SIG-M5 treated with dmso at 0.1 percent for 504 hours (cell line): ENCODE data around the gene IKZF2.

Experiments
- DNase-seq: peaks from one replicate; lab custom pipeline; 2025; ENCODE audit not compliant: unreplicated experiment; lab: John Stamatoyannopoulos, UW

Gene IKZF2

DNA sequence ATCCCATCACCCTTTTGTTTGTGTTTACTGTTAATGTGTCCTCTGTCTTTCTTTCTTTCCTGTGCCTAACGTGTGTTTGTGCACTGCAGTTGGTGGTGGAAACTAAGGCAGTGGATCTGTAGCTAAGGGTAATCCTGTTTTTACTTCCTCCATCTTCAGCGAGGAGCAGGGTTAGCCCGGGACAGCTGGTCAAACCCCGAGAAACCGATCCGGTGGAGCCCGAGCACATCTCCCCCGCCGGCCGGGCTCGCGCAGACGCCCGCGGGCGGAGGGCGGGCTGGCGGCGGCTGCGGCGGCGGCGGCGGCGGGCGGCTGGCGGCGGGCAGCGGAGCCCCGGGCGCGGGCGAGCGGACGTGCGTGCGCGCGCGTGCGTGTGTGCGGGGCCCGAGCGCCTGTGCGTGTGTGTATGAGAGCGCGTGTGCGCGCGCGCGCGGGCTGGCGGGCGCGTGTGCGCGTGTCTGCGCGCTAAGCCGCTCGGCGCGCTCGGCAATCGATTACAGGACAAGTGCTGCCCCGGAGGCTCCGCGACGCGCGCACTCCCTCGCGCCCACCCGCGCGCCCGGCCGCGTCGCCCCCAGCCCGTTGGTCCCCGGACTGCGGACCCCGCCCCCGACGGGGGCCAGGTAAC lies at the start of gene IKZF2:
Gene IKZF2 (minus strand): TSS at position 176 of the 628 bp plus-strand sequence. CDS start 2,983 bp downstream, outside the sequence.
- peak; percentile 82 for DNase-seq

DNA sequence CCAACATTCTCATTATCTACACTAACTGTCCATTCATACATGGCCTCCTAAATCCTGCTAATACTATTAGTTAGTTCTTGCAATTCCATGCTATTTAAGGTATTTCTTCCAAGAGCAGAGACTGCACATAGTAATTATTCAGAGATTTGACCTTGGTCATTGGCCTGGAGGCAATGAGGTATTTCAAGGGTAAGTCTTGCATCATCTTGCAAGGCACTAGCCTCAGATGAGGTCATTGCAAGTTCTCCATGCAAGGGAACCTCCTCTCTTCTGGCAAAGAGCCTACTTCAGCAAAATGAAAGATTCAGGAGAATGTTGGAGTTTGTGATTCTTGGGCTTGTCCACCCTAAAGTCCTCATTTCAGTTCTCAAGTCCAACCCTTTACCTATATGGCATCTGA lies 48.5 kb upstream of the IKZF2 start:
- no peak for DNase-seq

- DNase-seq: no peak
Observed at GRCh38 chr2:213189001-213189899, 37.8 kb upstream of the IKZF2 start.

GRCh38 chr2:213188533-213188867 lies 37.1 kb upstream of the IKZF2 start:
- DNase-seq: no peak

DNA sequence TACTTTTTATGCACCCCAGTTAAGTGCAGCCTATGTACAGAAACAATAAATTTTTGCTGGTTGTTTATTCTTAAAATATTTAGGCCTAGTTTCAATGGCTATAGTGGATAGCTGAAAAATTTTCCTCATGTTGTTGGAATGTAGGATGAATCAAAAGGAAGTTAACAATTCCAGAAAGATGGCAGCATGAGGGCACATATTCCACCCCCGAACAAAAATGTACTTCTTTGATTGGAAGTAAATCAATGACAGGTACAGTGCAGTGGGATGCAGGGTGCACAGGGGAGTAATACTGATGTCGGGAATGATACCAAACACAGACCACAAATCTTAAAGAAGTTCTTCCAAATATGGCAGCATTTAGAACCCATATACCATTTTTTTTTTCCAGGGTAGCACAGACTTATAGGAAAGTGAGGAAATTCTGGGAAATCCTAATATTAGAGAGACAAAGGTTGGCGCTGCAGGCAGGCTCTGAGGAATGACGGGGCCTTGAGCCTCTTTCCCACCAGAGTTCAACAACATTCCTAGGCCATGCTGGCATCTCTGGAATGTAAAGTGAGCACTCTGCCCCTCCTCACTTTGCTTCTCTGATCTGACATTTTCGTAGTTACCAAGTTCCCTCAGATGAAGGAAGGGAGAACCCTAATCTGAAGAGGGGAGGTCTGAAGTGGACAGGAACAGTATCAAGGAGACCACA lies 36.6 kb upstream of the IKZF2 start:
- DNase-seq: no peak

GRCh38 chr2:213187386-213187785 lies 36.0 kb upstream of the IKZF2 start:
- DNase-seq: no peak

GRCh38 chr2:213185147-213185822 lies 33.9 kb upstream of the IKZF2 start:
- DNase-seq: no peak

DNA sequence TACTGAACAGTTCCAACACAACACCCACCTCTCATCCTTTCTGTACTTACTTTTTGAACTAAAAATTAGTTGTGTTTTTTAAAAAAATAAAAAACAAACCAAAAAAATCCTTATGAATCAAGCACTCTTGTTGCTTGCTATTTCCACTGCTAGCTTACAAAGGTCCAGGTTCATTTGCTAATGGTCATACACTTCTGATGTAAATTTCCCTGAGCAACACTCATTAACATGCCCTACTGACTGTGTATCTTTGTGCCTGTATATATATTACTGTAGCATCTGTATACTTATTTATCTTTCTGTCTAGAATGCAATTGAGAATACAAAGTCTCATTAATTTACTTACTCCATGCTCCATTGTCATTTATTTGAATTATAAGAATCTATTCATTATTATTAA lies 30.3 kb upstream of the IKZF2 start:
- no peak for DNase-seq

DNA sequence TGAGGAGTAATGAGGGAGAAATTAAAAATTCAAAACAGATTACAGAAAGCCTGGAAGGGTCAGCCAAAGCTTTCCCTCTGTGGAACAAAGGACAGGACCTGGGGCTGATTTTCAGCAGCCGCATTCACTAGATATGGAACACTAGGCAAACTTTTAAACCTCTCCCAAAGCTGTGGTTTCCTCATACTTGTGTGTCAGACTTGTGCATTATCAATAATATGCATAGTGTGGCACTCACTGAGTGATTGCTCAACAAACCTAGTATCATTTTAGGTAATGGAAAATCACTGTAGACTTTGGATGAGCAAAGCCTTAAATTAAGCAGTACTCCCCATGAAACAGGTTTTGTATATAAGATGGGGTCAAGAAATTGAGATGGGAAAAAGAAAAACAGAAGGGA lies 26.3 kb upstream of the IKZF2 start:
- DNase-seq: no peak

GRCh38 chr2:213175673-213176247 lies 24.3 kb upstream of the IKZF2 start:
- peak; percentile 48 for DNase-seq

DNA sequence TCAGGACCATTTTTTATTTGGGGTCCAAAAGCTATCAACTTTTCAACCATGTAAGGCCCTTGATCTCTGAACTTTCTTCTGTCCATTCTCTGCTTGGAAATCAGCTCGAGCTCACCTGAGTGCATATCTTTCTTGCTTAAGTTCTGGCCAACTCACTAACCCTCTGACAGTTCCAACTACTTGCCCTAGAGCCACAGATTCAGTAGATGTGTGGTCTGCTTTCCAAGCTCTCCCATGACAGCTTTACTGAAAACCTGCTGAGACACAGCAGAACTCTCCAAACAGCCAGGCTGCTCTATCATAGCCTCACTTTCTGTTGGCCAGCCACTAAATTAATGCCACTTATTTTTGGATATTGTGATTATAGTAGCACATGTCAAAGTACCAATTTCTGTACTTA lies 21.2 kb upstream of the IKZF2 start:
- no peak for DNase-seq

GRCh38 chr2:213171147-213171546 lies 19.7 kb upstream of the IKZF2 start:
- no peak for DNase-seq

- no peak for DNase-seq
Observed at GRCh38 chr2:213167271-213167930, 16.0 kb upstream of the IKZF2 start.

DNA sequence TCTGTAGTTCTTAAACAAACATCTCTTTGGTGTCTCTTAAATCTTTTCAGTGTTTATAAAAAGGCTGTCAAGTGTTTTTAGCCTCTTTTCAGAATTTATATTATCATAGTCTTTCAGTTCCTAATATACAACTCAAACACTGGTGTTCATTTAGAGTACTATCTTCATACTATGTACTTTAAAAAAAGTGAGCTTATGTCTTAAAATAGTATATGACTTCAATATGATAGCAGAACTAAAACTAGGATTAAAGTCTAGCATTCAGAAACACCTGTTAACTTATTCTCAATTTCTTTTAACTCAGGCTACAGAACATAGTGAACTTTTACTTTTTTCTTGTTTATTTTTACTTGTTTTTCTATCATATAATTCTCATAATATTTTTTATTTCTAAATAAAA lies 14.7 kb upstream of the IKZF2 start:
- no peak for DNase-seq

DNA sequence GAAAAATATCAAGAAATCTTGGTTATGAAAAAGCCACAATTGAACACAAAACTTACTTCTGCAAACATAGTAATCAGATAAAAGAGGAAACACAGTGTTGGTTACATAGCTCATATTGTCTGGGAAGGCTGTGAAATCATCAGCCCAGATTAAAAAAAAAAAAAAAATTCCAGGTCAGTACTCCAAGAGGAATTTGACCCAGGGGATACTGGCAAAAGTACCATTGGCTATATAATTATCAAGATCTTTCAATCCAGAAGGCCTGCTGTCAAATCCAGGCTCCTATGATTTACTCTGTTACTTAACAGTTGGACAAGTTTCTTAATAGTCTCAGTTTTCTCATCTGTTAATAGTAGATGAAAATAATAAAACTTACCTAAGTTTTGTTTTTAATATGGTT lies 12.9 kb upstream of the IKZF2 start:
- DNase-seq: no peak

DNA sequence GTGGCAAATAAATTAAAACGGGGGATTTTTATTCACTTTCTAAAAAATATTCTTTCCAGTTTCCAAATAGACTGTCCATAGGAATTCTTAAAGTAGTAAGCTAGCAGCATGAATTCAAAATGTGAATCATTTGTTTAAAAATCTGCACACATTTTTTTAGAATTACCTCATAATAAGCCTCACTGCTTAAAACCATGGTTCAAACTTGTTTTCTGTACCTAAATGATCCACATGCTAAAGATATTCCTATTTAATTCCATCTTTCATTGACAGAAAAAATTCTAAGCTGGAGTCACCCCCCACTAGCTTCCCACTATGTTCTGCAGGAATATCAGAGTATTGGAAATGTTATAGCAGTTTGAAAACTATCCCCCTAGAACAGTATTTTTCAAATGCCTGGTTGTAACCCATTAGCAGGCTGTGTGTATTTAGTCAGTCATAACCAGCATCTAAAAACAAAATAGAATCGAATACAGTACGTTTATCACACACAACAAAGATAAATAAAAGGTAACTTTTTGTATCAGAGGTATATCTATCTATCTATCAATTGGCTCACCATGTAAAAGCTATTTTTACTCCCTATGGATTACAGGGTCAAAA lies 11.2 kb upstream of the IKZF2 start:
- DNase-seq: no peak

- DNase-seq: no peak
Observed at GRCh38 chr2:213161759-213162515, 10.5 kb upstream of the IKZF2 start.

- DNase-seq: no peak
Observed at GRCh38 chr2:213159768-213160167, 8.4 kb upstream of the IKZF2 start.

GRCh38 chr2:213157242-213157641 lies 5.8 kb upstream of the IKZF2 start:
- DNase-seq: no peak
